B cell (primary cell): ENCODE results near the gene NLRP13. TPM values are rescaled to one million over a fixed set of nuclear protein-coding genes. Genes with fewer than 3 reads are reported as not detected.

Experiments used
- ATAC-seq: fragments of 200-7000 bp; cut with Tn5 transposase; one replicate; pipeline ENCODE4 v1.10.0; 2021; ENCODE audit warnings: low read depth, mild to moderate bottlenecking, moderate number of reproducible peaks, moderate library complexity
- CTCF ChIA-PET: fragments of 350-600 bp; sonication (Branson Sonifier 250); formaldehyde crosslinking; loops from one replicate; lab custom pipeline; 2021; ENCODE audit warnings: antibody characterized with exemption, inconsistent platforms; lab: Charles Lee
- POLR2A ChIA-PET: fragments of 350-600 bp; sonication (Branson Sonifier 250); formaldehyde crosslinking; loops from one replicate; lab custom pipeline; 2021; ENCODE audit warnings: antibody characterized with exemption; lab: Charles Lee
- DNase-seq: peaks from one replicate; pipeline ENCODE4 v3.0.0; 2013
- H2AFZ ChIP-seq: 2 replicates; pipeline ENCODE4 v1.6.1; 2012; ENCODE audit warnings: mild to moderate bottlenecking, low read depth, low read length; ENCODE audit not compliant: insufficient read depth, poor library complexity, severe bottlenecking
- H3K27ac ChIP-seq, 2 donors: 1 replicate in 1 of 2; 2 replicates in 1 of 2; pipeline ENCODE4 v1.5.1; 2012 to 2013; ENCODE audit warnings: low read length in 2 of 2, mild to moderate bottlenecking in 2 of 2, moderate library complexity in 1 of 2
- H3K27me3 ChIP-seq, 4 experiments: fragments of 200-600 bp in 1 of 4; sonication (generic) in 1 of 4; replicated peaks in 1 of 4; 1 replicate in 2 of 4; 2 replicates in 2 of 4; pipeline versions ENCODE4 v1.6.1 to v1.7.0; 2013 to 2016; ENCODE audit warnings: low read length in 3 of 4, mild to moderate bottlenecking in 2 of 4, mixed read lengths in 1 of 4, moderate library complexity in 1 of 4; ENCODE audit not compliant: insufficient read depth in 4 of 4, control insufficient read depth in 3 of 4; ENCODE audit errors: control extremely low read depth in 1 of 4
- H3K36me3 ChIP-seq, 2 experiments: replicated peaks in 1 of 2; 1 replicate in 1 of 2; 2 replicates in 1 of 2; pipeline versions ENCODE4 v1.6.1 to v1.7.1; 2013; ENCODE audit warnings: low read length in 1 of 2; ENCODE audit not compliant: insufficient read depth in 2 of 2, control insufficient read depth in 1 of 2; ENCODE audit errors: control extremely low read depth in 1 of 2, extremely low read depth in 1 of 2
- H3K4me1 ChIP-seq, 2 donors: fragments of 200-600 bp in 1 of 2; sonication (generic) in 1 of 2; 1 replicate in 1 of 2; 2 replicates in 1 of 2; pipeline versions ENCODE4 v1.5.1 to v1.6.1; 2013 to 2017; ENCODE audit warnings: low read length in 2 of 2; ENCODE audit not compliant: control insufficient read depth in 2 of 2, insufficient read depth in 2 of 2
- H3K4me2 ChIP-seq: replicated peaks from 2 replicates; pipeline ENCODE3; 2012; ENCODE audit warnings: mild to moderate bottlenecking, low read depth, low read length; ENCODE audit not compliant: poor library complexity, severe bottlenecking
- H3K4me3 ChIP-seq, 5 experiments: fragments of 200-600 bp in 1 of 5; sonication (generic) in 1 of 5; 1 replicate in 3 of 5; 2 replicates in 2 of 5; pipeline versions ENCODE4 v1.5.1 to v1.7.0; 2011 to 2016; ENCODE audit warnings: low read length in 4 of 5, mild to moderate bottlenecking in 4 of 5, low read depth in 2 of 5, control low read depth in 1 of 5, moderate library complexity in 1 of 5; ENCODE audit not compliant: insufficient read depth in 1 of 5; ENCODE audit errors: control extremely low read depth in 1 of 5, extremely low read depth in 1 of 5
- H3K79me2 ChIP-seq: fragments of 200-600 bp; sonication (generic); one replicate; pipeline ENCODE4 v1.6.0; 2016; ENCODE audit warnings: low read length; ENCODE audit not compliant: control insufficient read depth, insufficient read depth
- H3K9ac ChIP-seq: fragments of 200-600 bp; sonication (generic); 2 replicates; pipeline ENCODE4 v1.6.1; 2017; ENCODE audit warnings: mild to moderate bottlenecking, low read length, moderate library complexity
- H3K9me3 ChIP-seq, 3 donors: one replicate each; pipeline versions ENCODE4 v1.6.1 to v1.7.1; 2013; ENCODE audit warnings: low read length in 2 of 3; ENCODE audit not compliant: control insufficient read depth in 2 of 3, insufficient read depth in 1 of 3; ENCODE audit errors: control extremely low read depth in 1 of 3
- H4K20me1 ChIP-seq: 2 replicates; pipeline ENCODE4 v1.6.0; 2012; ENCODE audit warnings: mild to moderate bottlenecking, low read length; ENCODE audit not compliant: insufficient read depth, control insufficient read depth, poor library complexity, severe bottlenecking
- H3K27ac Mint-ChIP-seq: one replicate; pipeline ENCODE4 v1.8.0; 2021; ENCODE audit warnings: mixed read lengths
- H3K27me3 Mint-ChIP-seq: one replicate; pipeline ENCODE4 v1.8.0; 2021; ENCODE audit warnings: mixed read lengths
- H3K4me1 Mint-ChIP-seq: one replicate; pipeline ENCODE4 v1.8.0; 2021; ENCODE audit warnings: mixed read lengths
- H3K4me3 Mint-ChIP-seq: one replicate; pipeline ENCODE4 v1.8.0; 2021; ENCODE audit warnings: mixed read lengths
- H3K9me3 Mint-ChIP-seq: one replicate; pipeline ENCODE4 v1.8.0; 2022; ENCODE audit warnings: mixed read lengths; ENCODE audit not compliant: insufficient read depth
- CTCF ChIP-seq: fragments of 200-600 bp; IDR thresholded peaks from one replicate; pipeline ENCODE4 v1.8.0; 2022; ENCODE audit warnings: antibody characterized with exemption, mild to moderate bottlenecking
- EZH2 ChIP-seq: IDR thresholded peaks from 2 replicates; pipeline ENCODE4 v1.6.1; 2012; ENCODE audit warnings: borderline replicate concordance, low read depth, mild to moderate bottlenecking, moderate library complexity, low read length; ENCODE audit not compliant: insufficient read depth, poor library complexity, severe bottlenecking
- whole genome bisulfite sequencing: methylation state at CpG from one replicate; pipeline ENCODE4 v1.1.5; 2013; ENCODE audit warnings: missing lambda C conversion rate; ENCODE audit not compliant: insufficient coverage; 5-methylcytosine and 5-hydroxymethylcytosine counted together
- intact Hi-C: fragments of 100-400 bp; cut with micrococcal nuclease; formaldehyde crosslinking; loops from one replicate; pipeline ENCODE4 v1.10.0; 2022
- polyA plus RNA-seq: library from polyadenylated mRNA; depleted of rRNA; stranded (reverse); fragments of >200 nt; gene quantifications from 2 replicates; pipeline ENCODE4 v1.2.3, GENCODE V29; 2012
- total RNA-seq, 2 donors: library from RNA; stranded (reverse); fragments of 120-200 nt in 1 of 2; gene quantifications; 1 replicate in 1 of 2; 2 replicates in 1 of 2; pipeline versions ENCODE4 v1.2.3 to v1.2.4, GENCODE V29; 2013 to 2022

The NLRP13 gene
- total and polyA plus RNA-seq, 2 donors (not counting 1 experiment from before 2014, with no cell fraction given), result not detected

GRCh38 chr19:55858401-55858800 lies 73.7 kb downstream of the NLRP13 start:
- Histone ChIP-seq H3K4me2 (peak overlapping the region; percentile 54), H4K20me1 (no peaks in the 10 kb centered on the region), H2AFZ (no peak overlapping the region), H3K27me3 (no peaks in the 10 kb centered on the region), H3K4me3 (peak overlapping the region in 1 of 5 experiments; percentile 19), H3K79me2 (no peaks in the 10 kb centered on the region), H3K36me3 (no peaks in the 10 kb centered on the region), H3K9me3 (peaks cover 0 to 18% (median 0%) of the 10 kb centered on the region in 3 donors), H3K4me1 (peaks cover 44 to 55% of the 10 kb centered on the region in 2 donors), H3K27ac (peak overlapping the region in 1 of 2 donors; percentile 63), H3K9ac (no peak overlapping the region)
- no peak overlapping the region for H3K4me3 Mint-ChIP-seq
- peaks cover 39% of the 10 kb centered on the region for H3K4me1 Mint-ChIP-seq
- no peaks in the 10 kb centered on the region for H3K9me3 Mint-ChIP-seq
- ChIA-PET CTCF (no interaction called here), POLR2A (no interaction called here)
- intact Hi-C loops, result no loop called here
- 92% methylated on average over 12 of the region's 14 CpGs for WGBS
- H3K27me3 Mint-ChIP-seq, result no peaks in the 10 kb centered on the region
- H3K27ac Mint-ChIP-seq, result peak overlapping the region; percentile 56
- TF ChIP-seq CTCF, result no peak
- TF ChIP-seq EZH2, result no peak
- ATAC-seq (no peak), DNase-seq (no peak)

- Mint-ChIP-seq H3K27ac (peak overlapping the region; percentile 64), H3K27me3 (no peaks in the 10 kb centered on the region), H3K4me3 (peak overlapping the region; percentile 26), H3K9me3 (no peaks in the 10 kb centered on the region), H3K4me1 (peaks cover 39% of the 10 kb centered on the region)
- peak overlapping the region; percentile 43 for H3K9ac ChIP-seq
- DNase-seq (no peak), ATAC-seq (no peak)
- H3K79me2 ChIP-seq, result no peaks in the 10 kb centered on the region
- POLR2A ChIA-PET, result no interaction called here
- peaks cover 0 to 22% (median 3%) of the 10 kb centered on the region in 3 donors for H3K9me3 ChIP-seq
- H3K4me3 ChIP-seq, result peak overlapping the region in 1 of 5 experiments; percentile 19
- no peaks in the 10 kb centered on the region for H3K27me3 ChIP-seq
- TF ChIP-seq CTCF (no peak), EZH2 (no peak)
- H3K36me3 ChIP-seq, result no peaks in the 10 kb centered on the region
- peaks cover 44 to 58% of the 10 kb centered on the region in 2 donors for H3K4me1 ChIP-seq
- CTCF ChIA-PET, result no interaction called here
- no peak overlapping the region for H2AFZ ChIP-seq
- no peaks in the 10 kb centered on the region for H4K20me1 ChIP-seq
- peak overlapping the region in 1 of 2 donors; percentile 84 for H3K27ac ChIP-seq
- intact Hi-C loops, result no loop called here
- 96% methylated on average over 23 of the region's 23 CpGs for WGBS
- H3K4me2 ChIP-seq, result peak overlapping the region; percentile 54
Observed at GRCh38 chr19:55857974-55858373, 74.2 kb downstream of the NLRP13 start.
